Measurements from ENCODE around the gene TUBD1.
"Not testable (repeated sequence)": the region's sequence is repeated elsewhere in the genome, so short reads cannot be mapped to it uniquely, and the experiment has no call there.

TUBD1 gene

GRCh38 chr17:59851439-59852375 is 41.0 kb downstream of the TUBD1 start:
- no peaks in the 10 kb centered on the region for H3K27me3 ChIP-seq (ENCODE audit: low read length)
- no peaks in the 10 kb centered on the region for H3K79me2 ChIP-seq (ENCODE audit: insufficient read depth, low read length)
- H3F3A ChIP-seq (ENCODE audit: insufficient read depth) = no peaks in the 10 kb centered on the region
- H4K20me1 ChIP-seq (ENCODE audit: low read depth, low read length) = no peaks in the 10 kb centered on the region
- TF ChIP-seq CTCF (IDR thresholded peaks at IDR 0.05; ENCODE audit: insufficient read depth, low read length, poor library complexity, severe bottlenecking) (no peak), EZH2phosphoT487 (conservative IDR thresholded peaks at IDR 0.05; ENCODE audit: low read length) (no peak)
- no peak overlapping the region for H2AFZ ChIP-seq (ENCODE audit: low read depth, low read length, severe bottlenecking)
- H3K9ac ChIP-seq (ENCODE audit: low read length) = no peak overlapping the region
- H3K9me3 ChIP-seq (ENCODE audit: insufficient read depth, low read length) = no peaks in the 10 kb centered on the region
- H3K36me3 ChIP-seq (ENCODE audit: low read length) = no peaks in the 10 kb centered on the region
- H3K4me3 ChIP-seq (ENCODE audit: insufficient read depth, low read length, poor library complexity, severe bottlenecking) = no peak overlapping the region
- no peak overlapping the region for H3K4me2 ChIP-seq (ENCODE audit: low read depth, low read length, poor library complexity, severe bottlenecking)
- no peak overlapping the region for H3K27ac ChIP-seq (ENCODE audit: low read depth, low read length)
- no peaks in the 10 kb centered on the region for H3K9me2 ChIP-seq (replicated peaks; ENCODE audit: insufficient read depth, low read length)

- H3K36me3 ChIP-seq (ENCODE audit: low read length); H3K9ac ChIP-seq (ENCODE audit: low read length); H3K4me2 ChIP-seq (ENCODE audit: low read depth, low read length, poor library complexity, severe bottlenecking); H3K79me2 ChIP-seq (ENCODE audit: insufficient read depth, low read length); H3K27me3 ChIP-seq (ENCODE audit: low read length); H4K20me1 ChIP-seq (ENCODE audit: low read depth, low read length); H2AFZ ChIP-seq (ENCODE audit: low read depth, low read length, severe bottlenecking); H3K9me2 ChIP-seq (replicated peaks; ENCODE audit: insufficient read depth, low read length); H3K4me3 ChIP-seq (ENCODE audit: insufficient read depth, low read length, poor library complexity, severe bottlenecking); H3K27ac ChIP-seq (ENCODE audit: low read depth, low read length); H3K9me3 ChIP-seq (ENCODE audit: insufficient read depth, low read length): not testable (repeated sequence)
- peaks cover 12% of the 10 kb centered on the region for H3F3A ChIP-seq (ENCODE audit: insufficient read depth)
Observed at GRCh38 chr17:59850311-59850710, 42.4 kb downstream of the TUBD1 start.

- H3F3A ChIP-seq (ENCODE audit: insufficient read depth) = peaks cover 19% of the 10 kb centered on the region
Observed at GRCh38 chr17:59848778-59849177, 44.0 kb downstream of the TUBD1 start.

More at GRCh38 chr17:59848778-59849177, 44.0 kb downstream of the TUBD1 start:
- no peaks in the 10 kb centered on the region for H3K27me3 ChIP-seq (ENCODE audit: low read length)
- TF ChIP-seq CTCF (IDR thresholded peaks at IDR 0.05; ENCODE audit: insufficient read depth, low read length, poor library complexity, severe bottlenecking) (no peak), EZH2phosphoT487 (conservative IDR thresholded peaks at IDR 0.05; ENCODE audit: low read length) (no peak)
- H2AFZ ChIP-seq (ENCODE audit: low read depth, low read length, severe bottlenecking) = no peak overlapping the region
- H3K4me3 ChIP-seq (ENCODE audit: insufficient read depth, low read length, poor library complexity, severe bottlenecking) = no peak overlapping the region
- H4K20me1 ChIP-seq (ENCODE audit: low read depth, low read length) = no peaks in the 10 kb centered on the region
- H3K79me2 ChIP-seq (ENCODE audit: insufficient read depth, low read length) = no peaks in the 10 kb centered on the region
- H3K9ac ChIP-seq (ENCODE audit: low read length) = no peak overlapping the region
- H3K27ac ChIP-seq (ENCODE audit: low read depth, low read length) = no peak overlapping the region
- no peaks in the 10 kb centered on the region for H3K9me3 ChIP-seq (ENCODE audit: insufficient read depth, low read length)
- H3K4me2 ChIP-seq (ENCODE audit: low read depth, low read length, poor library complexity, severe bottlenecking) = no peak overlapping the region
- H3K36me3 ChIP-seq (ENCODE audit: low read length) = no peaks in the 10 kb centered on the region
- no peaks in the 10 kb centered on the region for H3K9me2 ChIP-seq (replicated peaks; ENCODE audit: insufficient read depth, low read length)
